Measurements from ENCODE around the gene CCDC138.

DNA sequence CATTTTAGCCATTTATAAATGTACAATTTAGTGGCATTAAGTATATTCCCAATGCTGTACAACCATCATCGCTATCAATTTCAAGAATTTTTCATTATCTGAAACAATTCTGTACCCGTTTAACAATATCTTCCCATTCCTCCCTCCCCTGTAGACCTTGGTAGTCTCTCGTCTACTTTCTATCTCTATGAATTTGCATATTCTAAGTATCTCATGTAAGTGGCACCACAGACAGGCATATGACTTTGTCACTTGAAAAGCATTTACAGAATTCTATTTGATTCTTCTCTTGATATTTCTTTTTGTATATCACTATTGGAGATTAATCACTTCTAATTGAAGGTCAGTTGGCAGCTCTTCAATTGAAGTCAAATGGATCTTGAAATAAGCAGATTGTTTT lies 48.0 kb downstream of the CCDC138 start:
- TF ChIP-seq IKZF4 (CRISPR knock-in tag; IDR thresholded peaks at IDR 0.05; ENCODE audit: borderline replicate concordance, low read depth, not compliant biosample characterization) (no peak), ZNF234 (CRISPR knock-in tag; conservative IDR thresholded peaks at IDR 0.05) (no peak), EP300 (IDR thresholded peaks at IDR 0.05; ENCODE audit: low read depth in 2 of 2, low read length in 2 of 2) (no peak), EP300 (CRISPR knock-in tag; IDR thresholded peaks at IDR 0.05; ENCODE audit: borderline replicate concordance) (no peak), KAT2B (IDR thresholded peaks at IDR 0.05; ENCODE audit: borderline replicate concordance, low read depth, low read length) (no peak), NFYB (CRISPR knock-in tag; IDR thresholded peaks at IDR 0.05) (no peak)
- TF ChIP-seq, protein P1, sequence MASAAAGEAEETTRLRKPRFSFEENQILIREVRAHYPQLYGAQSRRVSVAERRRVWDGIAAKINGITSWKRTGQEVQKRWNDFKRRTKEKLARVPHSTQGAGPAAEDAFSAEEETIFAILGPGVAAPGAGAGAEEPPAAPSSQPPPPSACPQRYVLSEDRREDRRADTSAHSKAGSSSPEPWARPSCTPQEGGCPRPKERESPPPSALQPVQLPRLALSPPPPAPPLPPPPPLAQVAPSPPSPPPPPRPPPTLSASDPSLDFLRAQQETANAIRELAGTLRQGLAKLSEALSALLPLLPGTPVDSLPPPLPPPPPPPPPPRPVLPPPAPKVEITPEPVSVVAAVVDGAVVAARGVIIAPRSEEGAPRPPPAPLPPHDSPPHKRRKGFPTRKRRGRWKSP (CRISPR knock-in tag; IDR thresholded peaks at IDR 0.05), result no peak

Data from HepG2 (cell line).